ENCODE data around the gene GALNT6. TPM values are rescaled to one million over a fixed set of nuclear protein-coding genes. Genes with fewer than 3 reads are reported as not detected.

The GALNT6 gene
- total RNA-seq, 1 experiment from 2014 or later, result 6.5 TPM

GRCh38 chr12:51406290-51406689 lies 15.1 kb upstream of the GALNT6 start:
- no peak for TF ChIP-seq CTCF (IDR thresholded peaks at IDR 0.05)
- no peak overlapping the region for H3K4me3 ChIP-seq (ENCODE audit: low read depth in 2 of 2, low read length in 2 of 2)
- no peak overlapping the region for H3K27ac ChIP-seq (ENCODE audit: low read length)
- POLR2A ChIA-PET, result no interaction called here
- ATAC-seq, result no peak
- CTCF ChIA-PET, result no interaction called here
- no peak for DNase-seq (ENCODE audit: low read depth, low spot score)
- intact Hi-C loops (cut with micrococcal nuclease; ENCODE audit: unreplicated experiment), result no loop called here
- H3K36me3 ChIP-seq (ENCODE audit: control insufficient read depth, insufficient read depth, low read length), result no peaks in the 10 kb centered on the region
- H3K27me3 ChIP-seq (ENCODE audit: control insufficient read depth, insufficient read depth, low read length), result no peaks in the 10 kb centered on the region
- no peaks in the 10 kb centered on the region for H3K9me3 ChIP-seq (ENCODE audit: control insufficient read depth, insufficient read depth, low read depth, low read length)
- no TSS peak for BruUV-seq (replicated peaks)
- no peaks in the 10 kb centered on the region for H3K4me1 ChIP-seq (ENCODE audit: control insufficient read depth, insufficient read depth, low read length)
- in situ Hi-C loops (cut with HindIII; ENCODE audit: low pct_unique_long_range_greater_than_20kb, low sequenced_read_pairs), result no loop called here

GRCh38 chr12:51405801-51406207 lies 14.6 kb upstream of the GALNT6 start:
- no peaks in the 10 kb centered on the region for H3K4me1 ChIP-seq (ENCODE audit: control insufficient read depth, insufficient read depth, low read length)
- no peak overlapping the region for H3K27ac ChIP-seq (ENCODE audit: low read length)
- no peak overlapping the region for H3K4me3 ChIP-seq (ENCODE audit: low read depth in 2 of 2, low read length in 2 of 2)
- ChIA-PET CTCF (no interaction called here), POLR2A (no interaction called here)
- H3K27me3 ChIP-seq (ENCODE audit: control insufficient read depth, insufficient read depth, low read length), result no peaks in the 10 kb centered on the region
- ATAC-seq (no peak), DNase-seq (ENCODE audit: low read depth, low spot score) (no peak)
- no TSS peak for BruUV-seq (replicated peaks)
- H3K9me3 ChIP-seq (ENCODE audit: control insufficient read depth, insufficient read depth, low read depth, low read length), result no peaks in the 10 kb centered on the region
- TF ChIP-seq REST (IDR thresholded peaks at IDR 0.05; ENCODE audit: insufficient read depth in 1 of 2, low read depth in 2 of 2, low read length in 1 of 2) (no peak), CTCF (IDR thresholded peaks at IDR 0.05) (no peak), TCF7L2 (IDR thresholded peaks at IDR 0.05; ENCODE audit: low read depth, low read length) (no peak), SIN3A (IDR thresholded peaks at IDR 0.05; ENCODE audit: borderline replicate concordance, insufficient read depth, low read depth, low read length) (no peak), POLR2AphosphoS5 (IDR thresholded peaks at IDR 0.05; ENCODE audit: low read depth, low read length) (no peak)
- intact Hi-C loops (cut with micrococcal nuclease; ENCODE audit: unreplicated experiment), result no loop called here
- in situ Hi-C loops (cut with HindIII; ENCODE audit: low pct_unique_long_range_greater_than_20kb, low sequenced_read_pairs), result no loop called here
- no peaks in the 10 kb centered on the region for H3K36me3 ChIP-seq (ENCODE audit: control insufficient read depth, insufficient read depth, low read length)

GRCh38 chr12:51404627-51405026 lies 13.4 kb upstream of the GALNT6 start:
- H3K27me3 ChIP-seq (ENCODE audit: control insufficient read depth, insufficient read depth, low read length), result no peaks in the 10 kb centered on the region
- TF ChIP-seq REST (IDR thresholded peaks at IDR 0.05; ENCODE audit: insufficient read depth in 1 of 2, low read depth in 2 of 2, low read length in 1 of 2), result no peak
- no peak for TF ChIP-seq TCF7L2 (IDR thresholded peaks at IDR 0.05; ENCODE audit: low read depth, low read length)
- no peak overlapping the region for H3K27ac ChIP-seq (ENCODE audit: low read length)
- H3K36me3 ChIP-seq (ENCODE audit: control insufficient read depth, insufficient read depth, low read length), result no peaks in the 10 kb centered on the region
- CTCF ChIA-PET, result no interaction called here
- ATAC-seq (no peak), DNase-seq (ENCODE audit: low read depth, low spot score) (no peak)
- H3K4me1 ChIP-seq (ENCODE audit: control insufficient read depth, insufficient read depth, low read length), result no peaks in the 10 kb centered on the region
- intact Hi-C loops (cut with micrococcal nuclease; ENCODE audit: unreplicated experiment) (no loop called here), in situ Hi-C loops (cut with HindIII; ENCODE audit: low pct_unique_long_range_greater_than_20kb, low sequenced_read_pairs) (no loop called here)
- POLR2A ChIA-PET, result no interaction called here
- H3K9me3 ChIP-seq (ENCODE audit: control insufficient read depth, insufficient read depth, low read depth, low read length), result no peaks in the 10 kb centered on the region
- no peak overlapping the region for H3K4me3 ChIP-seq (ENCODE audit: low read depth in 2 of 2, low read length in 2 of 2)
- no TSS peak for BruUV-seq (replicated peaks)

All from Panc1 (cell line).